Kidney (tissue), 14 donors: ENCODE measurements around the gene GAGE1. TPM values are rescaled to one million over a fixed set of nuclear protein-coding genes. Genes with fewer than 3 reads are reported as not detected.
"Not testable (repeated sequence)": the region's sequence is repeated elsewhere in the genome, so short reads cannot be mapped to it uniquely, and the experiment has no call there.

ENCODE experiments used
- DNase-seq, 5 donors: peaks; one replicate each; pipeline ENCODE4 v3.0.0-alpha.2; 2013 to 2020
- FAIRE-seq: peaks from 2 replicates; lab custom pipeline; 2012; peaks lifted over from hg19 to GRCh38; lab: Jason Lieb, UNC
- H3K27ac ChIP-seq, 2 donors: one replicate each; pipeline ENCODE4 v1.7.0; 2013; ENCODE audit warnings: low read depth in 2 of 2, low read length in 2 of 2, inconsistent platforms in 1 of 2
- H3K27me3 ChIP-seq: one replicate; pipeline ENCODE4 v1.7.1; 2013; ENCODE audit warnings: low read length, inconsistent platforms; ENCODE audit not compliant: control insufficient read depth, insufficient read depth
- H3K36me3 ChIP-seq, 3 donors: one replicate each; pipeline versions ENCODE4 v1.7.0 to v1.7.1; 2013; ENCODE audit warnings: low read length in 3 of 3, control low read depth in 1 of 3, inconsistent platforms in 1 of 3; ENCODE audit not compliant: insufficient read depth in 3 of 3, control insufficient read depth in 2 of 3
- H3K4me1 ChIP-seq, 3 donors: one replicate each; pipeline versions ENCODE4 v1.7.0 to v1.7.1; 2013; ENCODE audit warnings: low read length in 3 of 3, inconsistent platforms in 1 of 3, low read depth in 1 of 3; ENCODE audit not compliant: control insufficient read depth in 2 of 3, insufficient read depth in 2 of 3
- H3K4me3 ChIP-seq, 3 donors: one replicate each; pipeline versions ENCODE4 v1.7.0 to v1.8.1; 2013; ENCODE audit warnings: low read length in 3 of 3, control low read depth in 1 of 3, inconsistent platforms in 1 of 3
- H3K9ac ChIP-seq, 3 donors: one replicate each; pipeline versions ENCODE4 v1.7.0 to v1.7.1; 2013; ENCODE audit warnings: low read length in 3 of 3, control low read depth in 1 of 3, inconsistent platforms in 1 of 3
- H3K9me3 ChIP-seq, 3 donors: one replicate each; pipeline versions ENCODE4 v1.7.0 to v1.7.1; 2013; ENCODE audit warnings: low read length in 3 of 3, control low read depth in 1 of 3, inconsistent platforms in 1 of 3; ENCODE audit not compliant: control insufficient read depth in 2 of 3, insufficient read depth in 1 of 3
- intact Hi-C: fragments of 100-400 bp; cut with DNase I; formaldehyde crosslinking; loops from one replicate; pipeline ENCODE4 v1.11.1; 2022
- polyA plus RNA-seq: library from polyadenylated mRNA; stranded (reverse); fragments of 350-450 nt; fragmentation: Illumina TruSeq; extraction: RNeasy Lipid Tissue Mini Kit (QIAGEN cat#74804); gene quantifications from one replicate; pipeline ENCODE4 v1.2.3, GENCODE V29; 2014; ENCODE audit warnings: low read depth, low replicate concordance; ENCODE audit not compliant: insufficient read depth
- total RNA-seq: library from RNA; stranded (reverse); fragmentation: NEBNext Ultra II Directional; extraction: Animal tissue kit (Norgen Biotek cat#: 25700); gene quantifications from one replicate; pipeline ENCODE4 v1.2.1, GENCODE V29; 2021
- TF ChIP-seq, protein P1 (sequence below): IDR thresholded peaks from 3 replicates; pipeline ENCODE4 v1.5.1; 2012; ENCODE audit warnings: mild to moderate bottlenecking, moderate library complexity, borderline replicate concordance; ENCODE audit not compliant: insufficient read depth; ENCODE audit errors: extremely low read depth
- donor health status: control.
- donor health status: control.
- donor health status: control.
- donor health status: control.
- donor health status: control.
- donor health status: DM: yes; HTN: yes; CAD: no.
- donor health status: Normal renal cell carcinoma (clear cell type).

GAGE1 gene
- total and polyA plus RNA-seq, 2 donors from 2014 or later: not detected

- FAIRE-seq, H3K4me1 ChIP-seq, H3K4me3 ChIP-seq: not testable (repeated sequence)
These were observed 8.9 kb upstream of the GAGE1 start for GRCh38 chrX:49589769-49590478.

DNA sequence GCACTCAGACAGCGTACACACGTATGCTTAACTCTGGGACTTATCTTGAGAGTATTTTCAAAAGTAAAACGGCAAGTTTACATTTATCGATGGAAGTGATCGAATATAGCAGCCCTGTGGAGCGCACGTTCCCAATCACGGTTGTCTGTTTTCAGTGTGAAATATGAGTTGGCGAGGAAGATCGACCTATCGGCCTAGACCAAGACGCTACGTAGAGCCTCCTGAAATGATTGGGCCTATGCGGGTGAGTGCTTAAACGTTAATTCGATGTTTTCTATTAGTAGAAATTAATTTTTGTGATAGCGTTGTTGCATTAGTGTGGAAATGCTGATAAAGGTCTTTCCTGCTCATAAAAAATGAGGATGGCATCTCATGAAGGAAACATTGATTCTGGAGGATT, 8.3 kb upstream of the GAGE1 start:
- FAIRE-seq, H3K4me1 ChIP-seq, H3K27me3 ChIP-seq, H3K4me3 ChIP-seq, intact Hi-C loops, H3K36me3 ChIP-seq, H3K9me3 ChIP-seq, H3K9ac ChIP-seq, H3K27ac ChIP-seq: not testable (repeated sequence)
- DNase-seq: peak in 1 of 5 donors; percentile 9

More at GRCh38 chrX:49589769-49590478, 8.9 kb upstream of the GAGE1 start:
- H3K9ac ChIP-seq, H3K27me3 ChIP-seq, H3K9me3 ChIP-seq, intact Hi-C loops, H3K27ac ChIP-seq, H3K36me3 ChIP-seq: not testable (repeated sequence)
- DNase-seq: peak in 1 of 5 donors; percentile 85

- DNase-seq (peak in 1 of 5 donors; percentile 21), FAIRE-seq (no peak)
- Histone ChIP-seq H3K4me1 (no peaks in the 10 kb centered on the region), H3K27ac (no peak overlapping the region), H3K36me3 (no peaks in the 10 kb centered on the region), H3K9ac (no peak overlapping the region), H3K27me3 (no peaks in the 10 kb centered on the region), H3K9me3 (no peaks in the 10 kb centered on the region), H3K4me3 (no peak overlapping the region)
- TF ChIP-seq, protein P1, sequence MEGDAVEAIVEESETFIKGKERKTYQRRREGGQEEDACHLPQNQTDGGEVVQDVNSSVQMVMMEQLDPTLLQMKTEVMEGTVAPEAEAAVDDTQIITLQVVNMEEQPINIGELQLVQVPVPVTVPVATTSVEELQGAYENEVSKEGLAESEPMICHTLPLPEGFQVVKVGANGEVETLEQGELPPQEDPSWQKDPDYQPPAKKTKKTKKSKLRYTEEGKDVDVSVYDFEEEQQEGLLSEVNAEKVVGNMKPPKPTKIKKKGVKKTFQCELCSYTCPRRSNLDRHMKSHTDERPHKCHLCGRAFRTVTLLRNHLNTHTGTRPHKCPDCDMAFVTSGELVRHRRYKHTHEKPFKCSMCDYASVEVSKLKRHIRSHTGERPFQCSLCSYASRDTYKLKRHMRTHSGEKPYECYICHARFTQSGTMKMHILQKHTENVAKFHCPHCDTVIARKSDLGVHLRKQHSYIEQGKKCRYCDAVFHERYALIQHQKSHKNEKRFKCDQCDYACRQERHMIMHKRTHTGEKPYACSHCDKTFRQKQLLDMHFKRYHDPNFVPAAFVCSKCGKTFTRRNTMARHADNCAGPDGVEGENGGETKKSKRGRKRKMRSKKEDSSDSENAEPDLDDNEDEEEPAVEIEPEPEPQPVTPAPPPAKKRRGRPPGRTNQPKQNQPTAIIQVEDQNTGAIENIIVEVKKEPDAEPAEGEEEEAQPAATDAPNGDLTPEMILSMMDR: no peak
- intact Hi-C loops: no loop called here
These were observed 12.0 kb downstream of the GAGE1 start for GRCh38 chrX:49610718-49611310.

DNA sequence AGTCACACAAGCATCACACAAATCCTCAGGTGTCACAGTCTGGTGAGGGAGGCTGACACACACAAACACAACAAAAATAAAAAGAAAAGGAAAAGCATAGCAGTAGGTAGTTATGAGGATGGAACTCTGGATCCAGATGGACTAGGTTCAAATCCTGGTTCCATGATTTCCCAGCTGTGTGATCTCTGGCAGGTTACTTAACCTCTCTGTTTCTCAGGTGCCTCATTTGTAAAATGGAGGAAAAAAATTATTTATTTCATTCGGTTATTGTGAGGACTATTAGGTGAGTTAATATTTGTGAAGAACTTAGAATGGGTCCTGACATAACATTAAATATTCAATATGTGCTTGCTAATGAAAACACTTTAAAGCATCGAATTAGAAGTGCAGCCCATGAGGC, 19.8 kb downstream of the GAGE1 start:
- Histone ChIP-seq H3K27me3 (no peaks in the 10 kb centered on the region), H3K36me3 (no peaks in the 10 kb centered on the region), H3K4me1 (no peaks in the 10 kb centered on the region), H3K9ac (no peak overlapping the region), H3K27ac (no peak overlapping the region), H3K9me3 (no peaks in the 10 kb centered on the region), H3K4me3 (no peak overlapping the region)
- TF ChIP-seq, protein P1: no peak
- DNase-seq: no peak
- intact Hi-C loops: no loop called here
- no peak for FAIRE-seq
